Activated CD4-positive, alpha-beta T cell treated with anti-CD3 and anti-CD28 coated beads, Interleukin-2, amount 10 ng/mL, durations not matched to agents 7 days and 5 days (primary cell): ENCODE results near the gene PTPN4. TPM values are rescaled to one million over a fixed set of nuclear protein-coding genes. Genes with fewer than 3 reads are reported as not detected.

Experiments used
- CTCF ChIA-PET: fragments of 350-600 bp; sonication (Branson Sonifier 250); formaldehyde crosslinking; loops from one replicate; lab custom pipeline; 2021; ENCODE audit warnings: antibody characterized with exemption; lab: Charles Lee
- POLR2A ChIA-PET: fragments of 350-600 bp; sonication (Branson Sonifier 250); formaldehyde crosslinking; loops from one replicate; lab custom pipeline; 2021; ENCODE audit warnings: antibody characterized with exemption; lab: Charles Lee
- DNase-seq: peaks from one replicate; pipeline ENCODE4 v3.0.0-alpha.2; 2020
- H3K27ac Mint-ChIP-seq: one replicate; pipeline ENCODE4 v1.8.0; 2021; ENCODE audit warnings: mild to moderate bottlenecking, moderate library complexity, mixed read lengths
- H3K27me3 Mint-ChIP-seq: one replicate; pipeline ENCODE4 v1.8.0; 2021; ENCODE audit warnings: mixed read lengths
- H3K36me3 Mint-ChIP-seq: one replicate; pipeline ENCODE4 v1.8.0; 2021; ENCODE audit warnings: low read depth, mixed read lengths
- H3K4me1 Mint-ChIP-seq: one replicate; pipeline ENCODE4 v1.8.0; 2021; ENCODE audit warnings: mixed read lengths
- H3K4me3 Mint-ChIP-seq: one replicate; pipeline ENCODE4 v1.8.0; 2021; ENCODE audit warnings: mild to moderate bottlenecking, moderate library complexity, mixed read lengths
- H3K9me3 Mint-ChIP-seq: one replicate; pipeline ENCODE4 v1.8.0; 2021; ENCODE audit warnings: mixed read lengths
- total RNA-seq, 2 experiments: library from RNA; stranded (reverse); gene quantifications; one replicate each; pipeline ENCODE4 v1.2.3, GENCODE V29; 2021

The PTPN4 gene, protein sequence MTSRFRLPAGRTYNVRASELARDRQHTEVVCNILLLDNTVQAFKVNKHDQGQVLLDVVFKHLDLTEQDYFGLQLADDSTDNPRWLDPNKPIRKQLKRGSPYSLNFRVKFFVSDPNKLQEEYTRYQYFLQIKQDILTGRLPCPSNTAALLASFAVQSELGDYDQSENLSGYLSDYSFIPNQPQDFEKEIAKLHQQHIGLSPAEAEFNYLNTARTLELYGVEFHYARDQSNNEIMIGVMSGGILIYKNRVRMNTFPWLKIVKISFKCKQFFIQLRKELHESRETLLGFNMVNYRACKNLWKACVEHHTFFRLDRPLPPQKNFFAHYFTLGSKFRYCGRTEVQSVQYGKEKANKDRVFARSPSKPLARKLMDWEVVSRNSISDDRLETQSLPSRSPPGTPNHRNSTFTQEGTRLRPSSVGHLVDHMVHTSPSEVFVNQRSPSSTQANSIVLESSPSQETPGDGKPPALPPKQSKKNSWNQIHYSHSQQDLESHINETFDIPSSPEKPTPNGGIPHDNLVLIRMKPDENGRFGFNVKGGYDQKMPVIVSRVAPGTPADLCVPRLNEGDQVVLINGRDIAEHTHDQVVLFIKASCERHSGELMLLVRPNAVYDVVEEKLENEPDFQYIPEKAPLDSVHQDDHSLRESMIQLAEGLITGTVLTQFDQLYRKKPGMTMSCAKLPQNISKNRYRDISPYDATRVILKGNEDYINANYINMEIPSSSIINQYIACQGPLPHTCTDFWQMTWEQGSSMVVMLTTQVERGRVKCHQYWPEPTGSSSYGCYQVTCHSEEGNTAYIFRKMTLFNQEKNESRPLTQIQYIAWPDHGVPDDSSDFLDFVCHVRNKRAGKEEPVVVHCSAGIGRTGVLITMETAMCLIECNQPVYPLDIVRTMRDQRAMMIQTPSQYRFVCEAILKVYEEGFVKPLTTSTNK
- total RNA-seq = 10 to 100 TPM; 75.2 to 95.9 TPM

DNA sequence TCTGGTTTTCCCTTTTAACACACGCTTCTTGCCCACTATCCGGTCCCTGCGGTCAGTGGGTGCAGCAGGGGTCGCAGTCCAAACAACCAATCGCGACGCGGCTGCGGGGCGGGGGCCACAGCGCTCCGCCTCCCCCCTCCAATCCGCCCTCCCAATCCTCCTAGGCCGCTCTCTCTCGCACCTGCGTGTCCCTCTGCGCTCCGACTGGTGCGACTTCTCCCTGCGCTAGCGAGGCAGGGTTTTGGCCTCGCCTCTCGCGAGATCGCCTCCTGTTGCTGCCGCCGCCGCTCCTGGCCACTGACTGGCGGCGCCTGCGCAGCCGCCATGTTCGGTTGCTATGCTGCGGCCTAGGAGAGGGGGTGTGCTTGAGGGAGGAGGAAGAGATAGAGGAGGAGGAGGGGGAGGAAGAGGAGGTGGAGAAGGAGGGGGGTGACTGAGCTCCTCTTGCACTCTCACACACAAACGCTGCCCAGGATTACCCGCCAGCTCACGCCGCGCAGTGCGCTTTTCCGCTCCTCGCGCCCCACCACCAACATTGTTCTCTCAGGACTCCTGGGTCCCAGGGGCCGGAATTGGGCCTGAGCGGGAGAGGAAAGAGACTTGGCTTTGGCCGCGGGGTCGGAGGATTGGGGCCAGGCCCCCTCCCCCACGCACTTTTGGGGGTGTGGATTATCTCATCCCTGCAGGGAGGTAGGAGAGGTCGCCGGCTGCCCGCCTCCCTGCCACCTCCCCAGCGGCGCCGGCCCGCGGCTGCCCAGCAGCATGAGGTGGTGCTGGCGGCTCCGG lies at the start of gene PTPN4:
Gene PTPN4 (plus strand): TSS at position 472 of the 786 bp plus-strand sequence. CDS start 49,932 bp downstream, outside the sequence.
- Mint-ChIP-seq H3K36me3 (peaks cover 1% of the 10 kb centered on the region), H3K4me1 (peaks cover 41% of the 10 kb centered on the region), H3K27me3 (peaks cover 1% of the 10 kb centered on the region), H3K27ac (peak within 1 kb of the TSS; percentile 94), H3K4me3 (peak within 1 kb of the TSS; percentile 92), H3K9me3 (no peaks in the 10 kb centered on the region)
- DNase-seq = peak; percentile 97
- ChIA-PET CTCF (interaction anchor here (0.6 to 1.0 kb wide), 2 partner anchors 10 to 56 kb away, joined by 3 read pairs; no protein-coding TSS in a partner anchor), POLR2A (interaction anchor here (0.6 to 0.7 kb wide), 4 partner anchors 10 to 624 kb away, joined by 3 read pairs; no protein-coding TSS in a partner anchor)

DNA sequence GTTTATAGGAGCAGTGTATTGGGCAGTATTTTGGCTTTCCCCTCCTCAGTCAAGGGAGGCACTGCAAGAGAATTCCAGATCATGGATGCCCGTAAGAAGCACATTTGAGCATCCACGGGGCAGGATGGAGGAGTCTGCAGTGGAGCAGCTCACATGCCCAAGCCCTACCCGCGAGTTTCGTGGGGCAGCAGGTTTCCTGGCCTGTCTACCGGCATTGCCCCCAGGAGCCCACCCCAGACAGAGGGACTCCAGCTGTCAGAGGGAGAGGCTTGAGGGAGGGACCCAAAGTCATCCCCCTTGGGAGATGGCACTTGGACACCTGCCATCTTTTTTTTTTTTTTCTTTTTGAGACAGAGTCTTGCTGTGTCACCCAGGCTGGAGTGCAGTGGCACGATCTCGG lies 49.4 kb upstream of the PTPN4 start:
- Mint-ChIP-seq H3K36me3 (no peaks in the 10 kb centered on the region), H3K4me1 (no peaks in the 10 kb centered on the region), H3K27me3 (no peaks in the 10 kb centered on the region), H3K27ac (no peak overlapping the region), H3K4me3 (no peak overlapping the region), H3K9me3 (peaks cover 2% of the 10 kb centered on the region)
- DNase-seq = no peak
- ChIA-PET POLR2A (no interaction called here), CTCF (interaction anchor here (1.1 kb wide), 1 partner anchor 9 kb away, joined by 3 read pairs; no protein-coding TSS in a partner anchor)

DNA sequence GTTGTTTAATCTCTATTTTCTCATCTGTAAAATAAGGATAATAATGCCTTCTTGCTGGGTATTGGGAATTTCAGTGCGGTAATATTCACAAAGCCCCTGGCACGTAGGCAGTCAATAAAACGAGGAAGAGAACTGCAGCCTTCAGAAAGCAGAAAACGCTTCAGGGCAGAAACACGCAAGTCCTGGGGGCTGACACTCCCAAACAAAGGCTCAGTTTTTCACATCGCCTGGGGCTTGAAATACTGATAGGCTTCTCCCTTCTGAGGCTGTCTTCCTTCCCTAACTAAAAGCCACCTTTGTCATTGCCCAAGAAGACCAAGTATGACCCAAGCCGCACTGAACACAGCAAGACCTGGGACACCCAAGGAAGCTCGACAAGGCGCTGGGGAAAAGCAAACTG lies 48.4 kb upstream of the PTPN4 start:
- CTCF ChIA-PET = no interaction called here
- Mint-ChIP-seq H3K27me3 (no peaks in the 10 kb centered on the region), H3K4me1 (no peaks in the 10 kb centered on the region), H3K9me3 (no peaks in the 10 kb centered on the region), H3K36me3 (no peaks in the 10 kb centered on the region), H3K27ac (no peak overlapping the region), H3K4me3 (no peak overlapping the region)
- DNase-seq = no peak
- POLR2A ChIA-PET = no interaction called here

DNA sequence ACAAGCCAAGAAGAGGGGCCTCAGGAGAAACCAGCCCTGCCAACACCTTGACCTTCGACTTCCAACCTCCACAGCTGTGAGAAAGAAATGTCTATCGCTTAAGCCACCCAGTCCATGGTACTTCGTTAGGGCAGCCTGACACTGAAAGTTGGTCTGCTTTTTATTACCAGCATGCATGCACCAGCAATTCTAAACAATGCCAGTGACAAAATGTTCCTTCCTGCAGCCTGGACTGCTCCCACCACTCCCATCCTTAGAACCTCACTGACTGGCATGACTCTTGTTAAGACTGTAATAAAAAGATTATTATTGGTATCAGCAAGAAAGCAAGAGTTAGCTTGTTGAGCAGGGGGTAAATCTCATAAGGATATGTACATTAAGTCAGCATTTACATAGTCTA lies 47.2 kb upstream of the PTPN4 start:
- ChIA-PET CTCF (no interaction called here), POLR2A (no interaction called here)
- no peaks in the 10 kb centered on the region for H3K36me3 Mint-ChIP-seq
- no peaks in the 10 kb centered on the region for H3K27me3 Mint-ChIP-seq
- no peak overlapping the region for H3K4me3 Mint-ChIP-seq
- H3K27ac Mint-ChIP-seq = no peak overlapping the region
- no peaks in the 10 kb centered on the region for H3K9me3 Mint-ChIP-seq
- H3K4me1 Mint-ChIP-seq = no peaks in the 10 kb centered on the region
- DNase-seq = no peak

DNA sequence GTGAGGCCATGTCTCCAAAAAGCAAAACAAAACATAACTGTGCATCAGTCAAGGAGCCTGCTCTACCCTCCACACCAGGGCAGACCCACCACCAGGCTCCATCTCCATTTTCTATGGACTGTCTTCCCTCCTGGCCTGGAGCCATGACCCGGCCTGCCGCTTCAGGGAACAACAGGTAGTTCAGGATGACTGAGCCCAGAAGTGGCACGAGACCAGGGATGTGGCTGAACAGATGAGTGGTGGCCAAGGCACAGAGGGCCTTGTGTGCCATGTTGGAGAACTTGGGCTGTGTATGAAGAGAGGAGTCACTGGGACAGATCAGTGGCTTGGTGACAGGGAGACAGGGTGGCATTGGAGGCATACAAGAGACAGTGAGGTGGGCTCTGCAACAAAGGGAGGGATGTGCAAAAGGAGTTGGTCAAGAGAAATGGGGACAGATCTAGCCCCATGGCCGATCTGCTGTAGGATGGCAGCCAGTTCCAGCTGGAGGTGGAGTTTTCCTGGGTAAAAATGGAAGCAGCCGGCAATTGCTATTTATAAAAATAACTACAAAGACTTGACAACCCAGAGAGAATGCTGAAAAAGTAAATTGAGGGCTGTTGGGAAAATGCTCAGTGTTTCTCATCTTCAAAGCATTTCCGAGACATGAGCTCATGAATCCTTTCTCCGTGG lies 45.8 kb upstream of the PTPN4 start:
- H3K36me3 Mint-ChIP-seq = no peaks in the 10 kb centered on the region
- ChIA-PET POLR2A (no interaction called here), CTCF (no interaction called here)
- H3K27ac Mint-ChIP-seq = no peak overlapping the region
- H3K9me3 Mint-ChIP-seq = no peaks in the 10 kb centered on the region
- H3K4me1 Mint-ChIP-seq = no peaks in the 10 kb centered on the region
- H3K4me3 Mint-ChIP-seq = no peak overlapping the region
- DNase-seq = no peak
- H3K27me3 Mint-ChIP-seq = no peaks in the 10 kb centered on the region

DNA sequence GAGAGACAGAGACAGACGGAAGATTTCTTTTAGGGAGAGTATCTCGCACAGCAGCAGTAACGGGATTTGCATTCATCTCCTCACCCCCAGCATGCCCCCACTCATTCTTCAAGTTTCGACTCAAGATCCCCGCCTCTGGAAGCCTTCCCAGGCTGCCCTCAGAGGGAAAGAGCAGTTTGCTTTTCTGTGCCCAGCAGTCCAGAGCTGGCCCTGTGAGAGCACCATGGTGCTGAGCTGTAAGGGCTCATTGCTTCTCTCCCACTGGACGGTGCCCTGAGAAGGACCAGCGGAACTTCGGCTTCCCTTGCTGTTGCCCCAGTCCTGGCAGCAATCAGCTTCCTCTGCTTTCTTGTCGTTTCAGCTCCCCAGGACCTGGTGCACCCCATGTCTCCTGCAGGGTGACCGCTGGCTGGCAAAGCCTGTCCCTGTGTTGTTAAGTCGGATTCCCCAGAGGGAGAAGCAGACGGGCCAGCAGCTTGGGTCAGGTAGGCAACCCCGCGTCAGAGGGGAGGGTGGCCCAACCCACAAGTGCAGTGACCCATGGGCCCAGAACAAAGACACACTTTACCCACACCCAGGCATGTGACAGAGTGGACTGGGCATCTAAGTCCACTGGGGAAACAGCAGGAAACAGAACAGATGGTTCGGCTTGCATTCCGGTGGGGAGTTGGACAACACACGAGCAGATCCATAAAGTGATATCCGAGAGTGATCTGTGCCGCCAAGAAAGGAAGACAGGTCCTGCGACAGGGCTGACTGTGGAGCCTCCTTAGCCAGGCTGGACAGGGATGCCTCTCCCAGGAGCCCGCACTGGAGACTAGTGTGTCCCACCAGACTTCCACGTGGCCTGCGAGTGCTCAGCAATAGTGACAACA lies 44.1 kb upstream of the PTPN4 start:
- CTCF ChIA-PET = interaction anchor here (0.8 to 1.0 kb wide), 2 partner anchors 12 to 13 kb away, joined by 3 read pairs; no protein-coding TSS in a partner anchor
- DNase-seq = no peak
- Mint-ChIP-seq H3K27me3 (no peaks in the 10 kb centered on the region), H3K4me3 (no peak overlapping the region), H3K4me1 (no peaks in the 10 kb centered on the region), H3K36me3 (no peaks in the 10 kb centered on the region), H3K9me3 (no peaks in the 10 kb centered on the region), H3K27ac (no peak overlapping the region)
- POLR2A ChIA-PET = no interaction called here

DNA sequence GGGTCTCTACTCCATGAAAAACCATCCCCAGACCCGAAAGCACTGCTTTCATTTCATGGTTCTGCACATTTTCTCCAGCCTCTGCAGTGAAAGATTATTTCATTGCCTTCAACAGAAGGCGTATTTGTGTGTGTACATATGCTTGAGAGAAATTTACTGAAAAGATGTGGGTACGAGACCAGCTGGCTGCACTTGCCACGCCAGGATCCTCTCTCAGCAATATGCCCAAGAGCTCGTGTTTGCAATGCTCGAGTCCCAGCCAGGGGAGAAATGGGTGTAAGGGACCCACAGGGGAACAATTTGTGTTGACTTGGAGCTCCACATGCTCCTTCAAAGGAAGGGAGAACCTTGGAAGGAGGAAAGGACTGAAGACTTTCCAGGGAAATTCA lies 43.4 kb upstream of the PTPN4 start:
- POLR2A ChIA-PET = no interaction called here
- CTCF ChIA-PET = interaction anchor here (1.0 kb wide), 1 partner anchor 13 kb away, joined by 3 read pairs; no protein-coding TSS in a partner anchor

DNA sequence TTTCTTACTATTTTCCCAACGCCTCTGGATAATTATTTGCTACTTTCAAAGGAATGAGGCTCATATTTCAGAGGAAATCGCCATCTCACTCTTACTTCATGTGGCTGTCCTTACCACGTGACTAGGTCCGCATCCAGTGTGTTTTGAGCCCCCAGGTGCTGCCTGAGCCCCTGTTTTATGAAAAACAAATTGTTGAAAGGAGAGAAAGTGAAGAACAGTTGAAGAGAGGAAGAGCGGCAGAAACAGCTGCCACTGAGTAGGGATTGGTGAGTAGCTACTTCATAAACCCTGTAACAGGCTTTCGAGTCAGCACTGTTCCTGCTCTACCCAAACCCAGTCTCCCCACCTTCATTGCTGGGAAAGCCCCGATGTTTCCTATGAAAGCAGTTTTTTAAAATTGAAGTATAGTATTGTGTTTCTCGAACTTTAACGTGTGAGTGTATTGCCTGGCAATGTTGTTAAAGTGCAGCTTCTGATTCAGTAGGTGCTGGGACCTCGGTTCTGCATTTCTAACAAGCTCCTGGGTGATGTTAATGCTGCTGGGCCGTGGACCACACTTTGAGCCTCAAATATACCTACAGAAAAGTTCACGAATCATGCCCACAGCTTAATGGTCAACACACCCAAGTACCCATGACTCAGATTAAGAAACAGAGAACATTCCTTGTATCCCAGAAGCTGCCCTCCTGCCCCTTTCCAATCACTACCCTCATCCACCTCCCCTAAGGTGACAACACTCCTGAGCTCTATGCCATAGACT lies 41.0 kb upstream of the PTPN4 start:
- peaks cover under 1% of the 10 kb centered on the region for H3K4me1 Mint-ChIP-seq
- POLR2A ChIA-PET = no interaction called here
- H3K4me3 Mint-ChIP-seq = no peak overlapping the region
- H3K27ac Mint-ChIP-seq = no peak overlapping the region
- CTCF ChIA-PET = interaction anchor here (0.9 to 1.5 kb wide), 4 partner anchors 9 to 24 kb away, joined by 3 read pairs; no protein-coding TSS in a partner anchor
- DNase-seq = no peak
- H3K9me3 Mint-ChIP-seq = no peaks in the 10 kb centered on the region
- H3K36me3 Mint-ChIP-seq = no peaks in the 10 kb centered on the region
- no peaks in the 10 kb centered on the region for H3K27me3 Mint-ChIP-seq

More for the DNA sequence above, 43.4 kb upstream of the PTPN4 start:
- Mint-ChIP-seq H3K4me3 (no peak overlapping the region), H3K27ac (no peak overlapping the region), H3K36me3 (no peaks in the 10 kb centered on the region), H3K27me3 (no peaks in the 10 kb centered on the region), H3K9me3 (no peaks in the 10 kb centered on the region), H3K4me1 (no peaks in the 10 kb centered on the region)
- DNase-seq = no peak

DNA sequence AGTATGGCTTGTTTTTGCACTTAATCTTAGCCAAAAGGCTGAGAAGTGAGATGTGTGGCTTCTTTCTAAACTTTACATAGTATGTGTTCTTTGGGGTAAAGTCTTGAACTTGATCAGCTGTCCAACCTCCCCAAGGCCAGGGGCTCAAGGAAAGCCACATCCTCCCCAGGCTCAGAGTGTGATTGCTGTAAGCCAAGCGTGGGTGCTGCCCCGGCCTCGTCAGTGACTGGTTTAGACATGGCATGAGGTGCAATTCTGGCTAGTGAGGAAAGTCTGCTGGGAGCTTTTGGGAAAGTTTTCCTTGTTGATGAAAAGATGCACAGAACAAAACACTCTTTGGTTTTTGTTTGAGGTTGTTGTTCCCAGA lies 40.5 kb upstream of the PTPN4 start:
- Mint-ChIP-seq H3K4me1 (peaks cover 5% of the 10 kb centered on the region), H3K27ac (no peak overlapping the region), H3K27me3 (no peaks in the 10 kb centered on the region), H3K4me3 (no peak overlapping the region), H3K9me3 (no peaks in the 10 kb centered on the region), H3K36me3 (no peaks in the 10 kb centered on the region)
- DNase-seq = no peak
- ChIA-PET CTCF (interaction anchor here (0.9 to 1.5 kb wide), 4 partner anchors 9 to 24 kb away, joined by 3 read pairs; no protein-coding TSS in a partner anchor), POLR2A (no interaction called here)

DNA sequence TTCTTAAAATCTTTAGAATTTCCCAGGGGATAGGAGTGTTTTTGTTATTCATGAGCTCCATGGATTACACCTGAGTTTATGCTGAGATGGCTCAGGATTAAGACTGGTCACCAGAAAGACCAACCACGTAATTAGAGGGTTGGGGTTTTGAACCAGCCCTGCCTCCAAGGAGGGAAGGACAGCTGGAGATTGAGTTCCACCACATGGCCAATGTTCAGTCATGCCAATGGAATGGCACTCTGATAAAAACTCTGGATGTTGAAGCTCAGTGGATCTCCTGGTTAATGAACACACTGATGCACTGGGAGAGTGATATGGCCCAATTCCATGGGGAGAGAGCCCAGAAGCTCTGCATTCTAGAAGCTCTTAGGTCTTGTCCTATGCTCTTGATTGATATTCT lies 38.7 kb upstream of the PTPN4 start:
- Mint-ChIP-seq H3K4me1 (peaks cover 5% of the 10 kb centered on the region), H3K9me3 (no peaks in the 10 kb centered on the region), H3K4me3 (no peak overlapping the region), H3K27ac (no peak overlapping the region), H3K36me3 (no peaks in the 10 kb centered on the region), H3K27me3 (no peaks in the 10 kb centered on the region)
- CTCF ChIA-PET = interaction anchor here (1.0 to 1.5 kb wide), 3 partner anchors 9 to 603 kb away, joined by 3 to 6 read pairs (median 5); partner anchors contain the start of gene TMEM177
- POLR2A ChIA-PET = no interaction called here
- no peak for DNase-seq
